Thymus (tissue), 11 donors: ENCODE measurements around the gene CD164. TPM values are rescaled to one million over a fixed set of nuclear protein-coding genes. Genes with fewer than 3 reads are reported as not detected.

Source experiments
- DNase-seq, 9 donors: peaks; one replicate each; pipeline ENCODE4 v3.0.0-alpha.2; 2013; ENCODE audit warnings: low spot score in 9 of 9, low read depth in 6 of 9, missing footprints in 1 of 9
- H3K27ac ChIP-seq, 2 donors: one replicate each; pipeline ENCODE4 v1.5.1; 2013; ENCODE audit warnings: control low read depth in 1 of 2, low read depth in 1 of 2, low read length in 1 of 2, mild to moderate bottlenecking in 1 of 2, moderate library complexity in 1 of 2
- H3K27me3 ChIP-seq, 2 donors: one replicate each; pipeline ENCODE4 v1.5.1; 2013; ENCODE audit warnings: low read length in 1 of 2; ENCODE audit not compliant: control insufficient read depth in 2 of 2, insufficient read depth in 1 of 2
- H3K36me3 ChIP-seq, 2 donors: one replicate each; pipeline ENCODE4 v1.5.1; 2013; ENCODE audit warnings: low read length in 1 of 2, mild to moderate bottlenecking in 1 of 2, moderate library complexity in 1 of 2; ENCODE audit not compliant: control insufficient read depth in 2 of 2, insufficient read depth in 2 of 2
- H3K4me1 ChIP-seq, 2 donors: one replicate each; pipeline ENCODE4 v1.5.1; 2013; ENCODE audit warnings: low read length in 2 of 2; ENCODE audit not compliant: control insufficient read depth in 2 of 2, insufficient read depth in 2 of 2
- H3K4me3 ChIP-seq, 2 donors: one replicate each; pipeline ENCODE4 v1.5.1; 2013; ENCODE audit warnings: low read length in 2 of 2, control low read depth in 1 of 2, mild to moderate bottlenecking in 1 of 2
- H3K9me3 ChIP-seq, 2 donors: one replicate each; pipeline ENCODE4 v1.5.1; 2013; ENCODE audit warnings: low read length in 1 of 2, mild to moderate bottlenecking in 1 of 2; ENCODE audit not compliant: control insufficient read depth in 2 of 2, insufficient read depth in 1 of 2
- WGBS: extraction: QIAGEN DNeasy Blood & Tissue Kit; methylation state at CpG from one replicate; pipeline ENCODE4 v1.1.7; 2013; 5-methylcytosine and 5-hydroxymethylcytosine counted together
- polyA plus RNA-seq: library from polyadenylated mRNA; stranded (reverse); fragments of 200-250 nt; gene quantifications from one replicate; pipeline ENCODE4 v1.2.3, GENCODE V29; 2013
- total RNA-seq: library from RNA; stranded (reverse); fragments of 120-200 nt; gene quantifications from one replicate; pipeline ENCODE4 v1.2.4, GENCODE V29; 2013
- donor health status: healthy.

Gene CD164
- total and polyA plus RNA-seq, 2 donors = 207 to 234 TPM

DNA sequence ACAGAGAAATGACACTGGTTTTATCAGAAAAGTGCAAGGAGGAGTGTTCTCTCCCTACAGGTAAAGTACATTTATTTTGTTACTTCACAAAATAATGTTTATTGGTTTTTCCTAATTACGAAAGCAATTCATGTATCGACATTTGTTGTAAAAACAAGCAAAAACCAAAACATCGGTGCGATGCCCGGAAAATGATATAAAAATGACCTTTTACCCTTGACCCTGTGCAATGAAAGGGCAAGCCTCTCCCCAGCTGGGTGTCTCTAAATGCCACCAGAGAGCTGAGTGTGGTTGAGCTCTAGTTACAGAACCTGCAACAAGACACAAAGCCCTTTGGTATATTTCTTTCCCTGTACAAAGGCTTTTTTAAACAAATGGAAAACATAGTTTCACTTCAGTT, 65.4 kb downstream of the CD164 start:
- Histone ChIP-seq H3K9me3 (no peaks in the 10 kb centered on the region), H3K27ac (no peak overlapping the region), H3K27me3 (no peaks in the 10 kb centered on the region), H3K36me3 (no peaks in the 10 kb centered on the region), H3K4me3 (no peak overlapping the region), H3K4me1 (peaks cover 22 to 29% of the 10 kb centered on the region in 2 donors)
- 98% methylated on average over 5 of the region's 5 CpGs for WGBS
- peak in 1 of 9 donors; percentile 48 for DNase-seq

Other genes with a start within 250 kb of the CD164 start
- 1.3 TPM for gene PPIL6, start 58.2 kb upstream of the CD164 start, total RNA-seq
- gene PPIL6, start 58.2 kb upstream of the CD164 start, polyA plus RNA-seq = 1.4 TPM
- gene SMPD2, start 58.3 kb upstream of the CD164 start, total RNA-seq = 14.6 TPM
- gene SMPD2, start 58.3 kb upstream of the CD164 start, polyA plus RNA-seq = 18.8 TPM
- gene MICAL1, start 73.3 kb upstream of the CD164 start, total RNA-seq = 27.6 TPM
- 118 TPM for gene MICAL1, start 73.3 kb upstream of the CD164 start, polyA plus RNA-seq
- 9.2 TPM for gene ZBTB24, start 100.8 kb upstream of the CD164 start, total RNA-seq
- 9.2 TPM for gene ZBTB24, start 100.8 kb upstream of the CD164 start, polyA plus RNA-seq